Measurements from ENCODE around the gene KIZ.

Gene KIZ

GRCh38 chr20:21265261-21266190 is 139.6 kb downstream of the KIZ start:
- DNase-seq (ENCODE audit: low read depth in 3 of 3): no peak

- no peak for DNase-seq (ENCODE audit: low read depth in 3 of 3)
Observed at GRCh38 chr20:21266191-21266536, 140.3 kb downstream of the KIZ start.

GRCh38 chr20:21269772-21270171 is 143.9 kb downstream of the KIZ start:
- no peak for DNase-seq (ENCODE audit: low read depth in 3 of 3)

GRCh38 chr20:21270806-21271205 is 144.9 kb downstream of the KIZ start:
- no peak for DNase-seq (ENCODE audit: low read depth in 3 of 3)

- no peak for DNase-seq (ENCODE audit: low read depth in 3 of 3)
Observed at GRCh38 chr20:21272279-21272678, 146.4 kb downstream of the KIZ start.

- no peak for DNase-seq (ENCODE audit: low read depth in 3 of 3)
Observed at GRCh38 chr20:21272679-21273078, 146.8 kb downstream of the KIZ start.

- no peak for DNase-seq (ENCODE audit: low read depth in 3 of 3)
Observed at GRCh38 chr20:21273755-21274386, 148.0 kb downstream of the KIZ start.

- no peak for DNase-seq (ENCODE audit: low read depth in 3 of 3)
Observed at GRCh38 chr20:21278829-21279228, 152.9 kb downstream of the KIZ start.

GRCh38 chr20:21279706-21280521 is 154.0 kb downstream of the KIZ start:
- no peak for DNase-seq (ENCODE audit: low read depth in 3 of 3)

- DNase-seq (ENCODE audit: low read depth in 3 of 3): no peak
Observed at GRCh38 chr20:21280522-21281016, 154.7 kb downstream of the KIZ start.

GRCh38 chr20:21286775-21287174 is 160.9 kb downstream of the KIZ start:
- DNase-seq (ENCODE audit: low read depth in 3 of 3): no peak

- no peak for DNase-seq (ENCODE audit: low read depth in 3 of 3)
Observed at GRCh38 chr20:21288587-21289370, 162.9 kb downstream of the KIZ start.

- no peak for DNase-seq (ENCODE audit: low read depth in 3 of 3)
Observed at GRCh38 chr20:21289651-21290050, 163.8 kb downstream of the KIZ start.

GRCh38 chr20:21291026-21291425 is 165.1 kb downstream of the KIZ start:
- no peak for DNase-seq (ENCODE audit: low read depth in 3 of 3)

- DNase-seq (ENCODE audit: low read depth in 3 of 3): no peak
Observed at GRCh38 chr20:21294755-21295154, 168.9 kb downstream of the KIZ start.

All from stimulated activated CD4-positive, alpha-beta T cell treated with anti-CD3 and anti-CD28 coated beads, TNF-alpha, amount 100 ng/mL, for 48 hours (primary cell).